Measurements from ENCODE around the gene SETBP1. TPM values are rescaled to one million over a fixed set of nuclear protein-coding genes. Genes with fewer than 3 reads are reported as not detected.

SETBP1 gene
- total and polyA plus RNA-seq, 2 of the 13 experiments (the other 11 are each of a cell fraction or from before 2014, with no cell fraction given) = 0.18 to 0.65 TPM

- WGBS (ENCODE audit: low lambda C conversion rate) = 21% methylated on average over 3 of the region's 3 CpGs
- CTCF ChIA-PET (ENCODE audit: low intra/inter-chr PET ratio, low total read pairs) = no interaction called here
- no peaks in the 10 kb centered on the region; a peak in 1 of 5 replicates for H3K27me3 ChIP-seq (ENCODE audit: control insufficient read depth in 1 of 2, insufficient read depth in 2 of 2, low read length in 2 of 2)
Measured at GRCh38 chr18:44979748-44980147, 299.1 kb downstream of the SETBP1 start.

DNA sequence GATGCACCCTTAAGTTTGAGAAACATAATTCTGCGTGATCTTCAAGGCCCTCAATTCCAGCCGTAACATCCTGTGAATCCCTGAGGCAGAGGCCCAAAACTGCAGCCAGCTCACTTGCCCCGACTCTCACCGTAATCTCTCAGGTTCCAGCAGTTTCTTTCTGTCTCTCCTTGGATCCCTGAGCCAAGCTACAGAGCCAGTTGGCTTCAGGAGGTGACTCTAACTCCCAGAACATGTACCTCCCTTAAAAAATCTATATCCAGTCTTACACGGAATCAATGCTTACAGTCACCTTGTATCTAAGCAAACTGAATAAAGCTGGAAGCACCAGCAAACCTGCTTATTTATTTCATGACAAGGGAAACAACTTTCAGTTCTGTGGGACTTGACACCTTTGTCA, 300.4 kb downstream of the SETBP1 start:
- ChIA-PET CTCF (ENCODE audit: low intra/inter-chr PET ratio, low total read pairs) (no interaction called here), POLR2A (no interaction called here)
- ATAC-seq (no peak), DNase-seq (ENCODE audit: low spot score) (no peak), FAIRE-seq (no peak)
- Histone ChIP-seq H3K4me1 (ENCODE audit: insufficient read depth, low read length) (no peaks in the 10 kb centered on the region), H3K27me3 (ENCODE audit: control insufficient read depth in 1 of 2, insufficient read depth in 2 of 2, low read length in 2 of 2) (no peaks in the 10 kb centered on the region; a peak in 1 of 5 replicates), H3K9me3 (ENCODE audit: low read length) (no peaks in the 10 kb centered on the region), H3K27ac (ENCODE audit: extremely low read length, insufficient read depth, low read length) (no peak overlapping the region), H3K36me3 (replicated peaks in 1 of 2; ENCODE audit: control insufficient read depth in 1 of 2, insufficient read depth in 2 of 2, low read length in 2 of 2) (no peaks in the 10 kb centered on the region), H3K79me2 (ENCODE audit: insufficient read depth, low read length) (no peaks in the 10 kb centered on the region), H3K4me3 (replicated peaks in 1 of 3; ENCODE audit: insufficient read depth in 1 of 3, low read depth in 2 of 3, low read length in 3 of 3) (no peak overlapping the region), H2AFZ (ENCODE audit: low read length) (no peak overlapping the region), H3K9ac (ENCODE audit: insufficient read depth, low read depth, low read length) (no peak overlapping the region), H3K4me2 (ENCODE audit: low read depth, low read length) (no peak overlapping the region), H4K20me1 (ENCODE audit: insufficient read depth, low read length) (no peaks in the 10 kb centered on the region)
- intact Hi-C loops (cut with micrococcal nuclease; ENCODE audit: unreplicated experiment) (no loop called here), in situ Hi-C loops (cut with HindIII; ENCODE audit: extremely low pct_ligation_motif_present, low pct_unique_long_range_greater_than_20kb) (no loop called here)
- no TSS peak for BruUV-seq (replicated peaks)
- WGBS (ENCODE audit: low lambda C conversion rate) = 38% methylated on average over 5 of the region's 5 CpGs
- TF ChIP-seq RFX3 (CRISPR knock-in tag; IDR thresholded peaks at IDR 0.05) (no peak), ZNF512 (CRISPR knock-in tag; IDR thresholded peaks at IDR 0.05) (no peak), IRF2 (CRISPR knock-in tag; IDR thresholded peaks at IDR 0.05) (no peak), REPIN1 (CRISPR knock-in tag; IDR thresholded peaks at IDR 0.05; ENCODE audit: borderline replicate concordance, low read depth) (no peak), ZNF207 (IDR thresholded peaks at IDR 0.05; ENCODE audit: borderline replicate concordance) (no peak), CHD2 (IDR thresholded peaks at IDR 0.05; ENCODE audit: low read depth, low read length) (no peak), ZNF574 (CRISPR knock-in tag; IDR thresholded peaks at IDR 0.05) (no peak), RFXANK (CRISPR knock-in tag; IDR thresholded peaks at IDR 0.05) (no peak), CREM (IDR thresholded peaks at IDR 0.05) (no peak), CREM (CRISPR knock-in tag; IDR thresholded peaks at IDR 0.05) (no peak), DPF2 (CRISPR knock-in tag; IDR thresholded peaks at IDR 0.05; ENCODE audit: borderline replicate concordance, low read depth) (no peak), RFXAP (CRISPR knock-in tag; IDR thresholded peaks at IDR 0.05; ENCODE audit: borderline replicate concordance) (no peak)

More at GRCh38 chr18:44979748-44980147, 299.1 kb downstream of the SETBP1 start:
- FAIRE-seq (no peak), ATAC-seq (no peak), DNase-seq (ENCODE audit: low spot score) (no peak)
- intact Hi-C loops (cut with micrococcal nuclease; ENCODE audit: unreplicated experiment) = no loop called here
- Histone ChIP-seq H4K20me1 (ENCODE audit: insufficient read depth, low read length) (no peaks in the 10 kb centered on the region), H3K36me3 (replicated peaks in 1 of 2; ENCODE audit: control insufficient read depth in 1 of 2, insufficient read depth in 2 of 2, low read length in 2 of 2) (no peaks in the 10 kb centered on the region), H3K4me2 (ENCODE audit: low read depth, low read length) (no peak overlapping the region), H2AFZ (ENCODE audit: low read length) (no peak overlapping the region), H3K4me3 (replicated peaks in 1 of 3; ENCODE audit: insufficient read depth in 1 of 3, low read depth in 2 of 3, low read length in 3 of 3) (no peak overlapping the region), H3K9ac (ENCODE audit: insufficient read depth, low read depth, low read length) (no peak overlapping the region), H3K79me2 (ENCODE audit: insufficient read depth, low read length) (no peaks in the 10 kb centered on the region), H3K4me1 (ENCODE audit: insufficient read depth, low read length) (no peaks in the 10 kb centered on the region), H3K9me3 (ENCODE audit: low read length) (no peaks in the 10 kb centered on the region), H3K27ac (ENCODE audit: extremely low read length, insufficient read depth, low read length) (no peak overlapping the region)
- no peak for TF ChIP-seq ZSCAN20 (CRISPR knock-in tag; IDR thresholded peaks at IDR 0.05; ENCODE audit: borderline replicate concordance)
- no peak for TF ChIP-seq ZNF564 (CRISPR knock-in tag; IDR thresholded peaks at IDR 0.05)
- no peak for TF ChIP-seq SMAD9 (CRISPR knock-in tag; IDR thresholded peaks at IDR 0.05)
- TF ChIP-seq BRF2 (CRISPR knock-in tag; IDR thresholded peaks at IDR 0.05) = no peak
- in situ Hi-C loops (cut with HindIII; ENCODE audit: extremely low pct_ligation_motif_present, low pct_unique_long_range_greater_than_20kb) = no loop called here
- no TSS peak for BruUV-seq (replicated peaks)
- POLR2A ChIA-PET = no interaction called here
